ENCODE data around the gene TTC34. TPM values are rescaled to one million over a fixed set of nuclear protein-coding genes. Genes with fewer than 3 reads are reported as not detected.
"Not testable (repeated sequence)": the region's sequence is repeated elsewhere in the genome, so short reads cannot be mapped to it uniquely, and the experiment has no call there.

The TTC34 gene
- total RNA-seq, 2 experiments from 2014 or later: 0.97 to 1.0 TPM

- POLR2A ChIA-PET: not testable (repeated sequence)
Measured at GRCh38 chr1:2752503-2752902, 49.0 kb downstream of the TTC34 start.

DNA sequence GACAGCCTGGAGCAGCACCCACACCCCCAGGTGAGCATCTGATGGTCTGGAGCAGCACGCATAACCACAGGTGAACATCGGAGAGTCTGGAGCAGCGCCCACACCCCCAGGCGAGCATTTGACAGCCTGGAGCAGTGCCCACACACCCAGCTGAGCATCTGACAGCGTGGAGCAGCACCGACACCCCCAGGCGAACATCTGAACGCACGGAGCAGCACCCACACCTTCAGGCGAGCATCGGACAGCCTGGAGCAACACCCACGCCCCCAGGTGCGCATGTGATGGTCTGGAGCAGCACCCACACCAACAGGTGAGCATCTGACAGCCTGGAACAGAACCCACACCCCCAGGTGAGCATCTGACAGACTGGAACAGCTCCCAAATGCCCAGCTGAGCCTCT is 49.6 kb downstream of the TTC34 start:
- H3K27ac Mint-ChIP-seq; H3K36me3 Mint-ChIP-seq; H3K4me1 Mint-ChIP-seq (ENCODE audit: low read depth); DNase-seq; CTCF ChIA-PET; H3K27me3 Mint-ChIP-seq; H3K4me3 Mint-ChIP-seq; POLR2A ChIA-PET; H3K9me3 Mint-ChIP-seq; intact Hi-C loops (cut with micrococcal nuclease): not testable (repeated sequence)

More at GRCh38 chr1:2752503-2752902, 49.0 kb downstream of the TTC34 start:
- H3K27ac Mint-ChIP-seq; H3K9me3 Mint-ChIP-seq; H3K4me3 Mint-ChIP-seq; CTCF ChIA-PET; H3K27me3 Mint-ChIP-seq; DNase-seq; H3K36me3 Mint-ChIP-seq; H3K4me1 Mint-ChIP-seq (ENCODE audit: low read depth); intact Hi-C loops (cut with micrococcal nuclease): not testable (repeated sequence)

GRCh38 chr1:2750766-2751730 is 50.4 kb downstream of the TTC34 start:
- H3K4me1 Mint-ChIP-seq (ENCODE audit: low read depth); H3K4me3 Mint-ChIP-seq; H3K36me3 Mint-ChIP-seq; CTCF ChIA-PET; H3K9me3 Mint-ChIP-seq; H3K27ac Mint-ChIP-seq; POLR2A ChIA-PET; intact Hi-C loops (cut with micrococcal nuclease); H3K27me3 Mint-ChIP-seq; DNase-seq: not testable (repeated sequence)

- CTCF ChIA-PET; intact Hi-C loops (cut with micrococcal nuclease); H3K27ac Mint-ChIP-seq; H3K27me3 Mint-ChIP-seq; POLR2A ChIA-PET; DNase-seq; H3K4me3 Mint-ChIP-seq; H3K36me3 Mint-ChIP-seq; H3K4me1 Mint-ChIP-seq (ENCODE audit: low read depth); H3K9me3 Mint-ChIP-seq: not testable (repeated sequence)
Measured at GRCh38 chr1:2750041-2750680, 51.3 kb downstream of the TTC34 start.

- H3K9me3 Mint-ChIP-seq; H3K27me3 Mint-ChIP-seq; intact Hi-C loops (cut with micrococcal nuclease): not testable (repeated sequence)
Measured at GRCh38 chr1:2748626-2749025, 52.9 kb downstream of the TTC34 start.

GRCh38 chr1:2694796-2695195 is 106.7 kb downstream of the TTC34 start:
- H3K4me3 Mint-ChIP-seq; H3K27ac Mint-ChIP-seq; H3K9me3 Mint-ChIP-seq; POLR2A ChIA-PET; H3K36me3 Mint-ChIP-seq; DNase-seq; CTCF ChIA-PET; intact Hi-C loops (cut with micrococcal nuclease); H3K4me1 Mint-ChIP-seq (ENCODE audit: low read depth); H3K27me3 Mint-ChIP-seq: not testable (repeated sequence)

More at GRCh38 chr1:2748626-2749025, 52.9 kb downstream of the TTC34 start:
- H3K4me3 Mint-ChIP-seq; DNase-seq; CTCF ChIA-PET; H3K4me1 Mint-ChIP-seq (ENCODE audit: low read depth); POLR2A ChIA-PET; H3K27ac Mint-ChIP-seq; H3K36me3 Mint-ChIP-seq: not testable (repeated sequence)

DNA sequence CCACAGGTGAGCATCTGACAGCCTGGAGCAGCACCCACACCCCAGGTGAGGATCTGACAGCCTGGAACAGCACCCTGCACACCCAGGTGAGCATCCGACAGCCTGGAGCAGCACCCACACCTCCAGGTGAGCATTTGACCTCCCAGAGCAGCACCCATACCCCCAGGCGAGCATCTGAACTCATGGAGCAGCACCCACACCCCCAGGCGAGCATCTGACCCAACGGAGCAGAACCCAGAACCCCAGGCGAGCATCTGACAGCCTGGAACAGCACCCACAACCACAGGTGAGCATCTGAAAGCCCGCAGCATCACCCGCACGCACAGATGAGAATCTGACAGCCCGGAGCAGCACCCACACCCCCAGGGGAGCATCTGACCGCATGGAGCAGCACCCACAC is 111.3 kb downstream of the TTC34 start:
- H3K4me3 Mint-ChIP-seq; H3K36me3 Mint-ChIP-seq; H3K27ac Mint-ChIP-seq; DNase-seq; CTCF ChIA-PET; POLR2A ChIA-PET; intact Hi-C loops (cut with micrococcal nuclease); H3K9me3 Mint-ChIP-seq; H3K27me3 Mint-ChIP-seq; H3K4me1 Mint-ChIP-seq (ENCODE audit: low read depth): not testable (repeated sequence)

- CTCF ChIA-PET; intact Hi-C loops (cut with micrococcal nuclease); H3K4me1 Mint-ChIP-seq (ENCODE audit: low read depth); H3K36me3 Mint-ChIP-seq; H3K4me3 Mint-ChIP-seq; DNase-seq; H3K9me3 Mint-ChIP-seq; POLR2A ChIA-PET; H3K27ac Mint-ChIP-seq: not testable (repeated sequence)
- H3K27me3 Mint-ChIP-seq: peaks cover 18% of the 10 kb centered on the region
Measured at GRCh38 chr1:2688336-2688665, 113.2 kb downstream of the TTC34 start.

GRCh38 chr1:2687638-2688335 is 113.7 kb downstream of the TTC34 start:
- DNase-seq: peak; percentile 16

GRCh38 chr1:2687174-2687591 is 114.3 kb downstream of the TTC34 start:
- not testable (repeated sequence) for H3K4me3 Mint-ChIP-seq

More at GRCh38 chr1:2687638-2688335, 113.7 kb downstream of the TTC34 start:
- POLR2A ChIA-PET; intact Hi-C loops (cut with micrococcal nuclease); CTCF ChIA-PET; H3K4me3 Mint-ChIP-seq; H3K27ac Mint-ChIP-seq; H3K9me3 Mint-ChIP-seq; H3K4me1 Mint-ChIP-seq (ENCODE audit: low read depth); H3K36me3 Mint-ChIP-seq: not testable (repeated sequence)
- peaks cover 19% of the 10 kb centered on the region for H3K27me3 Mint-ChIP-seq

GRCh38 chr1:2686091-2686863 is 115.2 kb downstream of the TTC34 start:
- H3K36me3 Mint-ChIP-seq; POLR2A ChIA-PET; H3K4me1 Mint-ChIP-seq (ENCODE audit: low read depth); H3K9me3 Mint-ChIP-seq; intact Hi-C loops (cut with micrococcal nuclease); H3K4me3 Mint-ChIP-seq; H3K27ac Mint-ChIP-seq; DNase-seq; CTCF ChIA-PET: not testable (repeated sequence)
- H3K27me3 Mint-ChIP-seq: peaks cover 19% of the 10 kb centered on the region

More at GRCh38 chr1:2687174-2687591, 114.3 kb downstream of the TTC34 start:
- POLR2A ChIA-PET; DNase-seq; H3K27ac Mint-ChIP-seq; H3K36me3 Mint-ChIP-seq; H3K4me1 Mint-ChIP-seq (ENCODE audit: low read depth); CTCF ChIA-PET; intact Hi-C loops (cut with micrococcal nuclease); H3K9me3 Mint-ChIP-seq: not testable (repeated sequence)
- H3K27me3 Mint-ChIP-seq: peaks cover 19% of the 10 kb centered on the region

- POLR2A ChIA-PET; CTCF ChIA-PET; intact Hi-C loops (cut with micrococcal nuclease); H3K9me3 Mint-ChIP-seq; H3K4me1 Mint-ChIP-seq (ENCODE audit: low read depth); DNase-seq; H3K27ac Mint-ChIP-seq; H3K4me3 Mint-ChIP-seq; H3K36me3 Mint-ChIP-seq: not testable (repeated sequence)
- peaks cover 19% of the 10 kb centered on the region for H3K27me3 Mint-ChIP-seq
Measured at GRCh38 chr1:2685671-2686070, 115.8 kb downstream of the TTC34 start.

All from activated CD4-positive, alpha-beta memory T cell treated with anti-CD3 and anti-CD28 coated beads for 36 hours (primary cell).